Heart left ventricle (tissue), 16 donors: ENCODE measurements around the gene ACAA2. TPM values are rescaled to one million over a fixed set of nuclear protein-coding genes. Genes with fewer than 3 reads are reported as not detected.

Experiments
- ATAC-seq, 4 donors: fragments of 200-7000 bp; cut with Tn5 transposase; one replicate each; pipeline ENCODE4 v1.9.1; 2020 to 2022; ENCODE audit warnings: moderate library complexity in 4 of 4, mild to moderate bottlenecking in 3 of 4, moderate number of reproducible peaks in 1 of 4
- DNase-seq, 5 donors: peaks; one replicate each; pipeline ENCODE4 v3.0.0-alpha.2; 2020
- H3K27ac ChIP-seq, 12 donors: fragments of 200-600 bp; sonication (generic) in 4 of 12; one replicate each; pipeline versions ENCODE4 v1.5.0 to v1.8.0; 2016 to 2022; ENCODE audit warnings: mild to moderate bottlenecking in 2 of 12
- H3K27me3 ChIP-seq, 9 donors: fragments of 200-600 bp; sonication (generic) in 2 of 9; one replicate each; pipeline versions ENCODE4 v1.5.1 to v1.8.0; 2016 to 2022; ENCODE audit warnings: mild to moderate bottlenecking in 3 of 9
- H3K36me3 ChIP-seq, 9 donors: fragments of 200-600 bp; sonication (generic) in 2 of 9; one replicate each; pipeline versions ENCODE4 v1.5.0 to v1.8.0; 2018 to 2022; ENCODE audit warnings: mild to moderate bottlenecking in 2 of 9
- H3K4me1 ChIP-seq, 12 donors: fragments of 200-600 bp; sonication (generic) in 4 of 12; one replicate each; pipeline versions ENCODE4 v1.5.0 to v1.8.0; 2016 to 2022; ENCODE audit warnings: mild to moderate bottlenecking in 3 of 12
- H3K4me3 ChIP-seq, 12 donors: fragments of 200-600 bp; sonication (generic) in 4 of 12; one replicate each; pipeline versions ENCODE4 v1.5.0 to v1.8.0; 2017 to 2022; ENCODE audit warnings: mild to moderate bottlenecking in 9 of 12, moderate library complexity in 4 of 12
- H3K9me3 ChIP-seq, 12 donors: fragments of 200-600 bp; sonication (generic) in 4 of 12; one replicate each; pipeline versions ENCODE4 v1.5.0 to v1.8.0; 2016 to 2022; ENCODE audit warnings: mild to moderate bottlenecking in 1 of 12
- CTCF ChIP-seq, 12 donors: fragments of 200-600 bp; sonication (generic) in 4 of 12; IDR thresholded peaks; one replicate each; pipeline versions ENCODE4 v1.5.0 to v1.8.0; 2018 to 2022; ENCODE audit warnings: antibody characterized with exemption in 12 of 12, mild to moderate bottlenecking in 5 of 12
- POLR2A ChIP-seq, 2 donors: fragments of 450-650 bp; IDR thresholded peaks; one replicate each; pipeline ENCODE4 v1.6.1; 2017; ENCODE audit warnings: antibody characterized with exemption in 2 of 2, mild to moderate bottlenecking in 2 of 2, moderate library complexity in 2 of 2
- WGBS, 4 donors: extraction: QIAGEN DNeasy Blood & Tissue Kit in 2 of 4; methylation state at CpG; one replicate each; pipeline versions ENCODE4 v1.1.5 to v1.1.7; 2013 to 2018; 5-methylcytosine and 5-hydroxymethylcytosine counted together
- intact Hi-C, 10 donors: fragments of 100-400 bp; cut with DNase I; formaldehyde crosslinking; loops; one replicate each; pipeline versions ENCODE4 v1.11.1 to v1.14.2; 2022
- polyA plus RNA-seq, 2 donors: library from polyadenylated mRNA; stranded (reverse); fragments of 200-250 nt; gene quantifications; one replicate each; pipeline ENCODE4 v1.2.3, GENCODE V29; 2013
- total RNA-seq, 9 donors: library from RNA; depleted of rRNA in 2 of 9; stranded (reverse); fragments of >200 nt in 2 of 9; fragmentation: NEBNext Ultra II Directional in 3 of 9; extraction: Animal tissue kit (Norgen Biotek cat#: 25700) in 3 of 9; gene quantifications; one replicate each; pipeline versions ENCODE4 v1.1.0 to v1.2.4, GENCODE V29; 2016 to 2023
- donor health status: ischemic (EF 13 %, LVEDD 7.1; RV severe dilation, severe dysfunction).
- donor health status: healthy with polysubstance abuse.
- donor health status: DM: no; HTN: yes; CAD: no.
- donor health status: DM: no; HTN: no; CAD: no.
- donor health status: ischemic (EF 25% LVEDD 6.9; RV normal size, moderate dysfunction).
- donor health status: ischemic (EF 25% LVEDD 5.7; RV mildly dilated, moderate dysfunction).
- donor health status: healthy.
- donor health status: DM: yes; HTN: yes; CAD: no.
- donor health status: ischemic (EF 35%, LVEDD 5.7; RV mildly dilated, moderate dysfunction).
- donor health status: nonischemic (EF 11% LVEDD 7.7; RV severe dilation, severe dysfunction).
- donor health status: DM: yes; HTN: yes; CAD: no.
- donor health status: PGD.
- donor health status: ischemic (EF 29% LVEDD 5.4; RV normal size, mild dysfunction).
- donor health status: nonischemic (EF 23%, LVEDD 6.1; RV moderate dilation, normal function).

ACAA2 gene
- total and polyA plus RNA-seq, 11 donors = 129 to 379 (median 221) TPM

DNA sequence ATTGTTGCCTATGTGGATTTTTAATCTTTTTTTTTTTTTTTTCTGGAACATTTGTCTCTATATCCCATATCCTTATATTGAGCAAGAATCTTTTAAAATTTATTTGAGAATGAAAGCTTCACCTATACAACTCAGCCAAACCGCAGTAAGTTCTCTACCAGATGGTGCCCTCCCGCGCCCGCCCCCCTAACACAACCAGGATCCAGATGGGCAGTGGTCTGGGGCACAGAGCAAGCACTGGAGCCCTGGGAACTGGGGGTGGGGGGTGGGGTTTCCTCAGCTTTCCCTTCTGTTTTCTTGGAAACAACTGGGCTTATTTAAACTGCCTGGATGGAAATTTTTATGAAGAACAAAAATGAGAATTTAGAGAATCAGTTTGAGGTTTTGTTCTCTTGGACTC is 74.6 kb downstream of the ACAA2 start:
- 86 to 92% (median 89%) methylated on average over 4 of the region's 4 CpGs for WGBS, 4 donors
- no peak for ATAC-seq
- no peak for TF ChIP-seq POLR2A (IDR thresholded peaks at IDR 0.05)
- TF ChIP-seq CTCF (IDR thresholded peaks at IDR 0.05) = no peak

DNA sequence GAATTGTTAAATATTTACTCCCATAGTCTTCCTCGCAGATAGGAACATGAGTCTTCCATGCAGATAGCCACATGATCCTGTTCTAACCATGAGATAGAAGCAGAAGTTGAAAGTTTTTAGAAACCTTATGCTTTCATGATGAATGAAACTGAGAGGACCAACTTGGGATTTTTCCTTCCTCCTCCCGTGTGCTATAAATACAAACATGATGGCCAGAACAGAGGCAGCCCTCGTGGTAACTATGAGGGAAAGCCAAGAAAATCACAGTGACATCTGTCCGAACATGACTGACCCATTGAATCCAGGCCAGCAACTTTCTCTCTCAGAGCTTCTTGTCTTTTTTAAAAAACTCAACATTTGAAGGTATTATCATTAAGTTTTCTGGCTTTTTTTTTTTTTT is 78.5 kb downstream of the ACAA2 start:
- no peak for DNase-seq
- intact Hi-C loops = loop anchor here in 3 of 10 donors (10.0 kb wide), 3 partner anchors 90 to 170 kb away; partner anchors contain the start of gene LIPG (in 1 of the 3)
- 41 to 60% (median 48%) methylated on average over 4 of the region's 4 CpGs for WGBS, 4 donors

More for the DNA sequence above, 74.6 kb downstream of the ACAA2 start:
- no peak for DNase-seq
- H3K9me3 ChIP-seq = no peaks in the 10 kb centered on the region
- H3K27me3 ChIP-seq = peaks cover 0 to 23% (median 0%) of the 10 kb centered on the region in 9 donors
- H3K4me3 ChIP-seq = no peak overlapping the region
- H3K4me1 ChIP-seq = peaks cover 0 to 4% (median 0%) of the 10 kb centered on the region in 12 donors
- intact Hi-C loops = loop anchor here in 3 of 10 donors (10.0 kb wide), 3 partner anchors 94 to 174 kb away; partner anchors contain the start of gene LIPG (in 1 of the 3)
- no peak overlapping the region for H3K27ac ChIP-seq
- no peaks in the 10 kb centered on the region for H3K36me3 ChIP-seq

GRCh38 chr18:49733896-49734585 is 79.3 kb downstream of the ACAA2 start:
- no peak for DNase-seq
- intact Hi-C loops = loop anchor here in 3 of 10 donors (10.0 kb wide), 3 partner anchors 89 to 169 kb away; partner anchors contain the start of gene LIPG (in 1 of the 3)
- Histone ChIP-seq H3K27ac (no peak overlapping the region), H3K27me3 (peaks cover 0 to 10% (median 0%) of the 10 kb centered on the region in 9 donors), H3K9me3 (no peaks in the 10 kb centered on the region), H3K4me1 (peaks cover 0 to 22% (median 0%) of the 10 kb centered on the region in 12 donors), H3K4me3 (no peak overlapping the region), H3K36me3 (no peaks in the 10 kb centered on the region)
- ATAC-seq = no peak
- TF ChIP-seq POLR2A (IDR thresholded peaks at IDR 0.05) (no peak), CTCF (IDR thresholded peaks at IDR 0.05) (no peak)
- WGBS, 4 donors = 58 to 62% (median 60%) methylated on average over 8 of the region's 8 CpGs

More for the DNA sequence above, 78.5 kb downstream of the ACAA2 start:
- peaks cover 0 to 14% (median 0%) of the 10 kb centered on the region in 12 donors for H3K4me1 ChIP-seq
- no peak for ATAC-seq
- no peak overlapping the region for H3K4me3 ChIP-seq
- H3K27ac ChIP-seq = no peak overlapping the region
- no peaks in the 10 kb centered on the region for H3K36me3 ChIP-seq
- no peak for TF ChIP-seq CTCF (IDR thresholded peaks at IDR 0.05)
- no peak for TF ChIP-seq POLR2A (IDR thresholded peaks at IDR 0.05)
- peaks cover 0 to 16% (median 0%) of the 10 kb centered on the region in 9 donors for H3K27me3 ChIP-seq
- no peaks in the 10 kb centered on the region for H3K9me3 ChIP-seq

GRCh38 chr18:49733321-49733720 is 80.0 kb downstream of the ACAA2 start:
- no peak for DNase-seq
- 92 to 100% (median 96%) methylated on average over 1 of the region's 1 CpG for WGBS, 4 donors

More at GRCh38 chr18:49733321-49733720, 80.0 kb downstream of the ACAA2 start:
- Histone ChIP-seq H3K4me3 (no peak overlapping the region), H3K27me3 (peaks cover 0 to 10% (median 0%) of the 10 kb centered on the region in 9 donors), H3K27ac (no peak overlapping the region), H3K4me1 (peaks cover 0 to 26% (median 0%) of the 10 kb centered on the region in 12 donors), H3K36me3 (no peaks in the 10 kb centered on the region), H3K9me3 (no peaks in the 10 kb centered on the region)
- TF ChIP-seq CTCF (IDR thresholded peaks at IDR 0.05) (no peak), POLR2A (IDR thresholded peaks at IDR 0.05) (no peak)
- intact Hi-C loops = loop anchor here in 3 of 10 donors (10.0 kb wide), 3 partner anchors 89 to 169 kb away; partner anchors contain the start of gene LIPG (in 1 of the 3)
- ATAC-seq = no peak
